Stimulated activated CD8-positive, alpha-beta memory T cell treated with anti-CD3 and anti-CD28 coated beads, Interleukin-7, amount 100 ng/mL, for 1 hour (primary cell): ENCODE data around the gene CENPP.
"Not testable (repeated sequence)": the region's sequence is repeated elsewhere in the genome, so short reads cannot be mapped to it uniquely, and the experiment has no call there.

Experiments used
- DNase-seq, 2 donors: peaks; one replicate each; pipeline ENCODE4 v3.0.0-alpha.2; 2020; ENCODE audit warnings: low read depth in 2 of 2

The CENPP gene

GRCh38 chr9:92535940-92536850 lies 210.4 kb downstream of the CENPP start, which contains the start of gene ECM2:
Gene ECM2, minus strand, starts transcription at chr9:92535990. Its CDS starts 13,124 bp downstream, at chr9:92522866.
- DNase-seq, result no peak

GRCh38 chr9:92538541-92538940 lies 212.8 kb downstream of the CENPP start:
- DNase-seq, result no peak

- DNase-seq, result no peak
These were observed 218.2 kb downstream of the CENPP start for GRCh38 chr9:92543972-92544371.

GRCh38 chr9:92545002-92545510 lies 219.3 kb downstream of the CENPP start:
- DNase-seq, result no peak

- DNase-seq, result no peak
These were observed 221.6 kb downstream of the CENPP start for GRCh38 chr9:92547356-92547755.

GRCh38 chr9:92550765-92551164 lies 225.0 kb downstream of the CENPP start:
- DNase-seq, result no peak

GRCh38 chr9:92558612-92559374 lies 233.0 kb downstream of the CENPP start:
- no peak for DNase-seq

- DNase-seq, result no peak
These were observed 235.9 kb downstream of the CENPP start for GRCh38 chr9:92561374-92562330.

GRCh38 chr9:92562461-92562967 lies 236.8 kb downstream of the CENPP start:
- DNase-seq, result no peak

- DNase-seq, result no peak
These were observed 237.7 kb downstream of the CENPP start for GRCh38 chr9:92563116-92564100.

GRCh38 chr9:92564504-92564903 lies 238.8 kb downstream of the CENPP start:
- no peak for DNase-seq

- no peak for DNase-seq
These were observed 239.2 kb downstream of the CENPP start for GRCh38 chr9:92564982-92565381.

GRCh38 chr9:92571871-92572270 lies 246.1 kb downstream of the CENPP start:
- not testable (repeated sequence) for DNase-seq

- DNase-seq, result not testable (repeated sequence)
These were observed 247.9 kb downstream of the CENPP start for GRCh38 chr9:92573612-92574011.

- DNase-seq, result no peak
These were observed 250.4 kb downstream of the CENPP start for GRCh38 chr9:92576175-92576574.

- DNase-seq, result no peak
These were observed 264.2 kb downstream of the CENPP start for GRCh38 chr9:92589923-92590322.

GRCh38 chr9:92590377-92590776 lies 264.6 kb downstream of the CENPP start:
- DNase-seq, result no peak

GRCh38 chr9:92592537-92592936 lies 266.8 kb downstream of the CENPP start:
- no peak for DNase-seq

- DNase-seq, result no peak
These were observed 267.5 kb downstream of the CENPP start for GRCh38 chr9:92592946-92593861.
